Vagina (tissue), 2 donors: ENCODE data around the gene B3GNT2. TPM values are rescaled to one million over a fixed set of nuclear protein-coding genes. Genes with fewer than 3 reads are reported as not detected.

Experiments used
- DNase-seq, 2 donors: peaks; one replicate each; pipeline ENCODE4 v3.0.0-alpha.2; 2017; ENCODE audit errors: extremely low spot score in 2 of 2
- H3K27ac ChIP-seq: fragments of 200-600 bp; sonication (generic); one replicate; pipeline ENCODE4 v1.5.1; 2019
- H3K27me3 ChIP-seq: fragments of 200-600 bp; sonication (generic); one replicate; pipeline ENCODE4 v1.5.1; 2019
- H3K36me3 ChIP-seq, 2 donors: fragments of 200-600 bp; sonication (generic); one replicate each; pipeline ENCODE4 v1.5.1; 2017 to 2019
- H3K4me1 ChIP-seq: fragments of 200-600 bp; sonication (generic); one replicate; pipeline ENCODE4 v1.5.1; 2019
- H3K4me3 ChIP-seq, 2 donors: fragments of 200-600 bp; sonication (generic); 1 replicate in 1 of 2; 2 replicates in 1 of 2; pipeline ENCODE4 v1.5.1; 2016 to 2019
- H3K9me3 ChIP-seq: fragments of 200-600 bp; sonication (generic); one replicate; pipeline ENCODE4 v1.5.1; 2019
- POLR2A ChIP-seq, 2 donors: fragments of 450-650 bp; IDR thresholded peaks; one replicate each; pipeline ENCODE4 v1.6.1; 2017; ENCODE audit warnings: antibody characterized with exemption in 2 of 2, mild to moderate bottlenecking in 2 of 2, moderate library complexity in 2 of 2
- POLR2AphosphoS5 ChIP-seq, 2 donors: sonication (generic); formaldehyde crosslinking; IDR thresholded peaks; one replicate each; pipeline ENCODE4 v1.9.0; 2017; ENCODE audit warnings: antibody characterized with exemption in 2 of 2, mild to moderate bottlenecking in 2 of 2, low read depth in 1 of 2; ENCODE audit not compliant: insufficient read depth in 1 of 2
- intact Hi-C: fragments of 100-400 bp; cut with DNase I; formaldehyde crosslinking; loops from one replicate; pipeline ENCODE4 v1.15.1; 2023
- total RNA-seq: library from RNA; depleted of rRNA; stranded (reverse); fragments of >200 nt; gene quantifications from one replicate; pipeline ENCODE4 v1.2.3, GENCODE V29; 2016
- TF ChIP-seq, protein P1 (sequence below), 3 experiments: fragments of 450-650 bp in 2 of 3; fragments of 200-600 bp in 1 of 3; sonication (generic) in 1 of 3; IDR thresholded peaks; one replicate each; pipeline ENCODE4 v1.5.1; 2017 to 2019; ENCODE audit warnings: antibody characterized with exemption in 3 of 3, mild to moderate bottlenecking in 2 of 3, moderate library complexity in 2 of 3

The B3GNT2 gene
- total RNA-seq, 1 donor from 2014 or later = 18.9 TPM

DNA sequence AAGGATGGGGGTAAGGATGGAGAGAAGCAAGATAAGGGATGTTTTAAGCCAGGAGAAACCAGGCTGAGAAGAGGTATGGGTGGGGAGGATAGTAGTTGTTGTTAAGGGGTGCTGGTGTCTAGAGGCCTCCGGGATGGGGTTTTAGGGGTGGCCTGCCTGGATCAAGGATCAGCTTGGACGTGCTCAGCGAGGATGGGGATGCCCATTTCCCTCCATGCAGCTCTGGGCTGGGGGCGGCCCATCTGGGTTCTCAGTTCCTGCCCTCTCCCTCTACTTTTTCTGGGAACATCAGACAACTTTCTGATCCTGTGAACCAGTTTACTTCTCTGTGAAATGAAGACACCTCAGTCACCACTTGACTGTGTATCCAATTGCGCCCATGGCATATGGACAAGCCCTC, 10.1 kb downstream of the B3GNT2 start:
- H3K36me3 ChIP-seq = no peaks in the 10 kb centered on the region
- peaks cover 47% of the 10 kb centered on the region for H3K4me1 ChIP-seq
- TF ChIP-seq, protein P1, sequence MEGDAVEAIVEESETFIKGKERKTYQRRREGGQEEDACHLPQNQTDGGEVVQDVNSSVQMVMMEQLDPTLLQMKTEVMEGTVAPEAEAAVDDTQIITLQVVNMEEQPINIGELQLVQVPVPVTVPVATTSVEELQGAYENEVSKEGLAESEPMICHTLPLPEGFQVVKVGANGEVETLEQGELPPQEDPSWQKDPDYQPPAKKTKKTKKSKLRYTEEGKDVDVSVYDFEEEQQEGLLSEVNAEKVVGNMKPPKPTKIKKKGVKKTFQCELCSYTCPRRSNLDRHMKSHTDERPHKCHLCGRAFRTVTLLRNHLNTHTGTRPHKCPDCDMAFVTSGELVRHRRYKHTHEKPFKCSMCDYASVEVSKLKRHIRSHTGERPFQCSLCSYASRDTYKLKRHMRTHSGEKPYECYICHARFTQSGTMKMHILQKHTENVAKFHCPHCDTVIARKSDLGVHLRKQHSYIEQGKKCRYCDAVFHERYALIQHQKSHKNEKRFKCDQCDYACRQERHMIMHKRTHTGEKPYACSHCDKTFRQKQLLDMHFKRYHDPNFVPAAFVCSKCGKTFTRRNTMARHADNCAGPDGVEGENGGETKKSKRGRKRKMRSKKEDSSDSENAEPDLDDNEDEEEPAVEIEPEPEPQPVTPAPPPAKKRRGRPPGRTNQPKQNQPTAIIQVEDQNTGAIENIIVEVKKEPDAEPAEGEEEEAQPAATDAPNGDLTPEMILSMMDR (IDR thresholded peaks at IDR 0.05) = no peak
- TF ChIP-seq POLR2AphosphoS5 (IDR thresholded peaks at IDR 0.05; ENCODE audit: insufficient read depth in 1 of 2, low read depth in 1 of 2) = no peak
- TF ChIP-seq POLR2A (IDR thresholded peaks at IDR 0.05) = no peak
- intact Hi-C loops = no loop called here
- H3K27me3 ChIP-seq = no peaks in the 10 kb centered on the region
- no peaks in the 10 kb centered on the region for H3K9me3 ChIP-seq
- no peak overlapping the region for H3K4me3 ChIP-seq
- DNase-seq = no peak
- peak overlapping the region; percentile 32 for H3K27ac ChIP-seq

DNA sequence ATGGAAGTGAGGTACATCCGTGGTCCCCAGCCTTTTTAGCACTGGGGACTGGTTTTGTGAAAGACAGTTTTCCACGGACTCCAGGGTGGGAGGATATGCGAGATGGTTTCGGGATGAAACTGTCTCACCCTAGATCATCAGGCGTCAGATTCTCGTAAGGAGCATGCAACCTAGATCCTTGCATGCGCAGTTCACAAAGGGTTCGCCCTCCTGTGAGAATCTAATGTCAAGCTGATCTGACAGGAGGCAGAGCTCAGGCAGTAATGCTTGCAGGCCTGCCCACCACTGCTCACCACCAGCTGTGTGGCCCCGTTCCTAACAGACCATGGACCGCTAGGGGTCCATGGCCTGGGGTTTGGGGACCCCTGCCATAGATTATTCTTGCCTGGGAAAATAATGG, 11.6 kb downstream of the B3GNT2 start:
- intact Hi-C loops = no loop called here

DNA sequence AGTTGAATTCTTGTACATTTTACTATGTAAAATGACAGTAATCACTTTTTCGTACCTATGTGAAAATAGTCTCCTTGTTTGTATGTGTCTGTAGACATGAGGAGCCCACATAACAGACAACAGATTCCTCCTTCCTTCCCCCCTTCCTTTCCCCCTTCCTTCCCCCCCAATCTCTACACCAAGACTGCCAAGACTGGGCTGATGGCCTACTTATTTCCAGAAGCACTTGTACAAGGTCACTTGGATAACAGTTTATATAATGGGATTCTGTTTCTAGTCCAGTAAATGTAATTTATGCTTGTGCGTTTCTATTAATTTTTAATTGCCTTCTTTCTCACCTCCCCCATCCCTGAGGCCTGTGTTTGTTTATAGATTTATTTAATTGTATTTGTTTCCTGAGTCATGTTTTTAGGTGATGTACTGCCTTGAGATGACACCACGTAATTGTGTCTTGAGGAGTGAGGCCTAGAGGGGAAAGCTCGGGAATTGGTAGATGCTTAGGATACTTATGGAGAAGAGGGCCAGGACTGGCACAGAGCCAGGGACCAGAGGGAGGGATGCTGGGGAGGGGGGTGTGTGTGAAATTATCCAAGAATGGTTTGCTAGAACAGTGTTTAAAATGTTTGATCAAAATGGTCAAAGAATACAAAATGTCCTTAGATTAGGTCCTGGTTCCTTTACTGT, 12.3 kb downstream of the B3GNT2 start:
- no peaks in the 10 kb centered on the region for H3K36me3 ChIP-seq
- no peak for DNase-seq
- H3K4me1 ChIP-seq = peaks cover 35% of the 10 kb centered on the region
- H3K9me3 ChIP-seq = no peaks in the 10 kb centered on the region
- intact Hi-C loops = no loop called here
- no peak for TF ChIP-seq POLR2A (IDR thresholded peaks at IDR 0.05)
- no peak for TF ChIP-seq POLR2AphosphoS5 (IDR thresholded peaks at IDR 0.05; ENCODE audit: insufficient read depth in 1 of 2, low read depth in 1 of 2)
- H3K4me3 ChIP-seq = no peak overlapping the region
- H3K27ac ChIP-seq = no peak overlapping the region
- no peaks in the 10 kb centered on the region for H3K27me3 ChIP-seq

More for the DNA sequence above, 11.6 kb downstream of the B3GNT2 start:
- Histone ChIP-seq H3K9me3 (no peaks in the 10 kb centered on the region), H3K27me3 (no peaks in the 10 kb centered on the region), H3K36me3 (no peaks in the 10 kb centered on the region), H3K27ac (no peak overlapping the region), H3K4me1 (peaks cover 36% of the 10 kb centered on the region), H3K4me3 (no peak overlapping the region)
- no peak for DNase-seq
- TF ChIP-seq POLR2AphosphoS5 (IDR thresholded peaks at IDR 0.05; ENCODE audit: insufficient read depth in 1 of 2, low read depth in 1 of 2) (no peak), POLR2A (IDR thresholded peaks at IDR 0.05) (no peak)
- TF ChIP-seq, protein P1 (IDR thresholded peaks at IDR 0.05) = no peak

- no peak overlapping the region for H3K4me3 ChIP-seq
- TF ChIP-seq POLR2A (IDR thresholded peaks at IDR 0.05) (no peak), POLR2AphosphoS5 (IDR thresholded peaks at IDR 0.05; ENCODE audit: insufficient read depth in 1 of 2, low read depth in 1 of 2) (no peak)
- TF ChIP-seq, protein P1 (IDR thresholded peaks at IDR 0.05) = no peak
- H3K27ac ChIP-seq = no peak overlapping the region
- H3K4me1 ChIP-seq = peaks cover 40% of the 10 kb centered on the region
- no peaks in the 10 kb centered on the region for H3K27me3 ChIP-seq
- DNase-seq = no peak
- no peaks in the 10 kb centered on the region for H3K36me3 ChIP-seq
- H3K9me3 ChIP-seq = no peaks in the 10 kb centered on the region
- intact Hi-C loops = no loop called here
These were observed 12.8 kb downstream of the B3GNT2 start for GRCh38 chr2:62208758-62209114.

- Histone ChIP-seq H3K36me3 (no peaks in the 10 kb centered on the region), H3K4me1 (peaks cover 45% of the 10 kb centered on the region), H3K9me3 (no peaks in the 10 kb centered on the region), H3K27me3 (no peaks in the 10 kb centered on the region), H3K27ac (no peak overlapping the region), H3K4me3 (no peak overlapping the region)
- intact Hi-C loops = no loop called here
- TF ChIP-seq POLR2AphosphoS5 (IDR thresholded peaks at IDR 0.05; ENCODE audit: insufficient read depth in 1 of 2, low read depth in 1 of 2) = no peak
- TF ChIP-seq, protein P1 (IDR thresholded peaks at IDR 0.05) = no peak
- no peak for DNase-seq
These were observed 13.6 kb downstream of the B3GNT2 start for GRCh38 chr2:62209427-62209991.
